GM12801 (cell line): ENCODE data around the gene UNC5B.

Experiments
- TF ChIP-seq, protein P1 (sequence below): IDR thresholded peaks from one replicate; pipeline ENCODE4 v1.5.1; 2011; ENCODE audit warnings: control low read depth; ENCODE audit not compliant: insufficient read length; ENCODE audit errors: extremely low read depth

Gene UNC5B

DNA sequence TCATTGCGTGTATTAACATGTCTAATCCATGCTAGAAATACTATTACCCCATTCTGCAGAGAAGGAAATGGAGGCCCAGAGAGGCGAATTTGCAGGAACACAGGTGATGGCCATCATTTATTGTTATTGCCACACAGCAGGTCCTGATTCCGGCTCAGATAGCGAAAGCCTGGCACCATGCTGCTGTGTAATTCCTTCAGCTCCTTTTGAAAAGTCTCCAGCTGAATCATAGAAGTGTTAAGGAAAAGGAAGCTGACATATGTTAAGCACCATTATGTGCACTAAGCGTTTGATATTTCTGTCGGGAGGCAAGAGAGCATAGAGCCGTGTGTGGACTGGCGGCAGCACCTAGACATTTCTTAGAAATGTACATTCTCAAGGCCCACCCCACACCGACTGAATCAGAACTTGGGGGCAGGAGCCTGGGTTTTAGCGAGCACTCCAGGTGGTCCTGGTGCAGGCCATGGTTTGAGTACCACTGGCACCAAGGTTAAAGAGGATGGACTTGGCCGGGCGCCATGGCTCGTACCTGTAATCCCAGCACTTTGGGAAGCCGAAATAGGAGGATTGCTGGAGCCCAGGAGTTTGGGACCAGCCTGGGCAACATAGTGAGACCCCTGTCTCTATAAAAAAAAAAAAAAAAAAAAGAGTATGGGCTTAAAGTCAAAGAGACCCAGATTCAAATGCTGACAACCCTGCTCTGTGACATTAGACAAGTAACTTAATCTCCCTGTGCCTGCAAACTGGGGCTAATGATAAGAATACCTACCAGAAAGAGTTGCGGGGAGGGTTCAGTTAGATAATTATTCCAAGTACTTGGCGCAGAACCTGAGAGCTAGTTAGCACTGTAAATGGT, 52.2 kb downstream of the UNC5B start:
- TF ChIP-seq, protein P1, sequence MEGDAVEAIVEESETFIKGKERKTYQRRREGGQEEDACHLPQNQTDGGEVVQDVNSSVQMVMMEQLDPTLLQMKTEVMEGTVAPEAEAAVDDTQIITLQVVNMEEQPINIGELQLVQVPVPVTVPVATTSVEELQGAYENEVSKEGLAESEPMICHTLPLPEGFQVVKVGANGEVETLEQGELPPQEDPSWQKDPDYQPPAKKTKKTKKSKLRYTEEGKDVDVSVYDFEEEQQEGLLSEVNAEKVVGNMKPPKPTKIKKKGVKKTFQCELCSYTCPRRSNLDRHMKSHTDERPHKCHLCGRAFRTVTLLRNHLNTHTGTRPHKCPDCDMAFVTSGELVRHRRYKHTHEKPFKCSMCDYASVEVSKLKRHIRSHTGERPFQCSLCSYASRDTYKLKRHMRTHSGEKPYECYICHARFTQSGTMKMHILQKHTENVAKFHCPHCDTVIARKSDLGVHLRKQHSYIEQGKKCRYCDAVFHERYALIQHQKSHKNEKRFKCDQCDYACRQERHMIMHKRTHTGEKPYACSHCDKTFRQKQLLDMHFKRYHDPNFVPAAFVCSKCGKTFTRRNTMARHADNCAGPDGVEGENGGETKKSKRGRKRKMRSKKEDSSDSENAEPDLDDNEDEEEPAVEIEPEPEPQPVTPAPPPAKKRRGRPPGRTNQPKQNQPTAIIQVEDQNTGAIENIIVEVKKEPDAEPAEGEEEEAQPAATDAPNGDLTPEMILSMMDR = no peak

DNA sequence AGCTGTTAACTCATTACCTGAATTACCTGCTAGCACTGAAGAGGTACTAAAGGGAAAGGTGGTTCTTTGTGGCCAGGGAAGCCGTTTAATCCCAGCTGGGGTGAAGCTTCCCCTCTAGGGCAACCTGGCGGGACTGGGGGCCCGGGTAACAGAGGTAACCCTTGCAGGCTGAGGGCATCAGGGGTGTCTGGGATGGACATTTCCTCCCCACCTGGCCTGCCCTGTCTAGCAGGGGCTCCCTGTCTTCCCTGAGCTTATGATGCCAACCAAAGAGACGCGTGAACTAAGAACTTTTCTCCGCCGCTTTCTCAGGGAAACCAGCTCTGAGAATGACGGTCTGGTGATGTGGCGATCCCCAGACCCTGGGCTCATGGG, 52.8 kb downstream of the UNC5B start:
- TF ChIP-seq, protein P1 = no peak

DNA sequence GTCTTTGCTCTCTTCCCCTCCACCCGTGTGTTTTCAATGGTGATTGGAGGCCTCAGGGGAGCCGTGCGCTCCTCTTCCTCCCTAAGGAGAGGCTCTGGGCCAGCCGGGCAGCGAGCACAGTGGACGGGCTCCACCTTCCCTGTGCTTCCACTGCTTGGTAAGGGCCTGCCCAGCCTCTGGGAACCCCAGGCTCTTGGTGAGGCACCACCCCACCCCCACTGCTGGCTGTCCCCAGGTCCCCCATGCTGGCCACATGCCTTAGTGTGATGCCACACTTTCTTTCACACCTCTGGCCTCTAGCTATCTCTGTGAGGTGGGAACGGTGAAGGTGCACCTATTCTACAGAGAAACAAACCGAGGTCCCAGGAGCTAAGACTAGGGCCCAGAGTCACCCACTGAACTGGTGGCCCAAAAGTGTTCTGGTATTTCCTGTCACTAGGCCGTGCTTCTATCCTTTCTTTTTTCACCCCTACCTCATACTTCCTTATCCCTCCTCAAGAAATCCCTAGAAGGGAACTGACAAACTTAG, 53.3 kb downstream of the UNC5B start:
- TF ChIP-seq, protein P1 = no peak

DNA sequence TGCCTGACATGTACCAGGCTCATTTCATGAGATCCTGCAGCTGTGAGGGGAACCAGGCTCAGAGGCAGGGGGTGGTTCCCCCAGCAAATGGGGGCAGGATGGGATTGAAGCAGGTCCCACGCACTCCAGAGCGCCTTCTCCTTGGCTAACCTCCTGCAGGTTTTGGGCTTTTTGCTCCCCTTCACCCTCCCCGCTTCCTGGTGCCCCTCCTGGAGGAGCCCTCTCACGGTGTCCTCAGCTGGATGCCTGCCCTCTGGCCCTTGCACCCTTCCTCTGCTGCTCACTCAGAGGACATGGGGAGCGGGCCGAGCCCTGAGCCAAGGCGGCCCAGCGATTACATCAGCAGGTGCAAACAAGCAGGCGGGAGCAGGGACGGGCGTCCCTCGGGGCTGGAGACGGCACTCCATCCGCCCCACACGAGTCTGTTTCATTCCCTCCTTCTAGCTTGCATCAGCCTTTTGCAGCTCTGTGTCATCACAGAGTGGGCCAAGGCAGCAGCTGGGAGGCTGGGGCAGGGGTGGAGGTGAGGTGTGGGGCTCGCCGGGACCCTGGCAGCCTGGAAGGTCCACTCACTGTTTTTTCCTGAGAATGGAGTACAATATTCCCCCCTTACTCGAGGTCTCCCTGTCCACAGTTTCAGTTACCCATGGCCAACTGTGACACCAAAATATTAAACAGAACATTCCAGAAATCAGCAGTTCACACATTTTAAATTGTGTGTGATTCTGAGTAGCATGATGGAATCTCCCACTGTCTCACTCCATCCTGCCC, 54.0 kb downstream of the UNC5B start:
- TF ChIP-seq, protein P1 = no peak

DNA sequence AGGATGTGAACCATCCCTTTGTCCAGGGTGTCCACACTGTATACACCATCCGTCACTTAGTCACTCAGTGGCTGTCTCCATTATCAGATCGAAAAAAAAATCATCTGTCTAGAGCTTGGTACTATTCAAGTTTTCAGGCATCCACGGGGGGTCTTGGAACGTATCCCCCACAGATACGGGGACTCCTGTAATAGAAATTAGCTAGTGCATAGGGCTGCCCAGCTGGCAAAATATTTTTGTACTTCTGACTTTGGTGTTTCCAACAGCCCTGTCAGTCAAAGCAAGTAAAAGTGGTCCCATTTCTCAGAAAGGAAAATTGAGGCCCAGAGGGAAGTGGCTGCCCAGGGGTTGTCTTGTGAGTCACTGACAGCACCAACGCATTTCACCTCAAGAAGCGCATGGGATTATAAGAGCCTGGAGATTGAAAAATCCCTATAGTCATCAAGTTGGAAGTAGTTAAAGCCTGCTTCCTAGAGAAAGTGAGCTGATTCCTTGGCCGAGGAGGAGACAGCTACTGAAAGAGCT, 54.6 kb downstream of the UNC5B start:
- TF ChIP-seq, protein P1 = no peak

DNA sequence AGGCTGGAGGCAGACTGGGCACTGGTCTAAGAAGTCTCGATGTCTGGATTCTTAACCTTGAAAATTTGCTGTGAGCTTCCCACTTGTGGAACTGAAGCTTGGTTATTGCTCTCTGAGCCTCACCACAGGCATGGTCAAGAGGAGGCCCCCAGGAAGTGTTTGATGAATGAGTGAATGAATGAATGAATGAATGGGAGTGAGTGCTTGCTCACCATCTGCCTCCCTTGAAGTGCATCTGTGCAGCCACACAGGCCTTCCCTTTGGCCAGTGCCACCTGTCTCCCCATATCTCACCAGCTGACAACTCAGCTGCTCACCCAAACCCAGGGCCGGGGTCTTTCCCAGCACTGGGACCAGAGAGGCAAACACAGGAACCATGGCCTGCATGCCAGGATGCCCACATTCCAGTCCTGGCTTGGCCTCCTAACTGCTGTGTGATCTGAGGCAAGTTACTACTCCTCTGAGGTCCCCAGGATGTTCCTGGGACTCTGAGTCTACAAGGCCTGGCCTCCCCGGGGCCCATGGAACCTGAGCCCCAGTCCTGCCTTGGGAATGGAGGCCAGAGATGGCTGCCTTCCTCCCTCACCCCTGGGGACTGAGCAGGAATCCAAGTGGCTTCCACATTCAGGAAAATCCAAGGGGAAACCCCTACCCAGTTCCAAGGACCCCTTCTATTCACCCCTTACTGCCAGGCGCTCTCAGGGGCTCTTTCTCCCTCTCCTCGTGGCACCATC, 55.3 kb downstream of the UNC5B start:
- TF ChIP-seq, protein P1 = no peak
